ENCODE measurements around the gene CACNA1C.

DNA sequence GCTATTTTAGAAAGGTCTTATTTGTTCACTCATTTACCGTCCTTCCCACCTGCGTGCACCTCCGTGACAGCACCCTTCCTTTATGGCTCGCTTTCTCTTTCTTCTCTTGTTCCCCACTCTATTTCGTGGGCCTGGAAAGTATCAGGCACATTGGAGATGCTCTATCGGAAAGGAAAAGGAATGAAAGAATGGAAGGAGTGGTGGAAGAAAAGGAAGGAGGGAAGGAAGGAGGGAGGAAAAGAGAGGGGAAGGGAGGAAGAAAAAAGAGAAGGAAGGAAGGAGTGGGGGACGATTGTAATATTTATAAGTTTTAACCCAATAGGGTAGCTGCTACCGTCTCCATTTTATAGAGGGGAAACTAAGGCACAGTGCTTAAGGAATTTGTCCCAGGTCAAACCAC is 363.4 kb downstream of the CACNA1C start:
- no peak for TF ChIP-seq POLR2AphosphoS5 (IDR thresholded peaks at IDR 0.05; ENCODE audit: low read depth, low read length)
- no peak for TF ChIP-seq ELF1 (IDR thresholded peaks at IDR 0.05)
